IMR-90 (cell line): Measurements from ENCODE around the gene MSI2. TPM values are rescaled to one million over a fixed set of nuclear protein-coding genes. Genes with fewer than 3 reads are reported as not detected.

Experiments used
- ATAC-seq: fragments of 200-7000 bp; cut with Tn5 transposase; 2 replicates; pipeline ENCODE4 v1.9.1; 2020; ENCODE audit warnings: low read depth, mild to moderate bottlenecking, moderate library complexity
- BruUV-seq: library from RNA; stranded (reverse); fragments of 400-500 nt; replicated peaks from 2 replicates; lab custom pipeline; 2021; lab: Mats Ljungman, UMichigan
- CTCF ChIA-PET: fragments of 300-600 bp; formaldehyde crosslinking; extraction: SDS; loops from one replicate; lab custom pipeline; 2021; ENCODE audit warnings: antibody characterized with exemption; lab: Yijun Ruan, JAX
- POLR2A ChIA-PET: fragments of 300-600 bp; sonication (Branson Sonifier 250); formaldehyde crosslinking; loops from one replicate; lab custom pipeline; 2022; ENCODE audit warnings: antibody characterized with exemption; ENCODE audit not compliant: unreplicated experiment; lab: Charles Lee
- DNase-seq: peaks from one replicate; pipeline ENCODE4 v3.0.0; 2013
- H2AFZ ChIP-seq: replicated peaks from 2 replicates; pipeline ENCODE3; 2013; ENCODE audit warnings: low read length, mild to moderate bottlenecking; ENCODE audit not compliant: poor library complexity
- H2AK5ac ChIP-seq: 2 replicates; pipeline ENCODE4 v1.6.1; 2013; ENCODE audit warnings: low read depth, low read length, inconsistent platforms
- H2AK9ac ChIP-seq: replicated peaks from 2 replicates; pipeline ENCODE3; 2013; ENCODE audit warnings: mild to moderate bottlenecking, low read depth, low read length, moderate library complexity; ENCODE audit not compliant: poor library complexity
- H2BK120ac ChIP-seq: 2 replicates; pipeline ENCODE4 v1.6.1; 2013; ENCODE audit warnings: low read depth, low read length, inconsistent platforms
- H2BK15ac ChIP-seq: 3 replicates; pipeline ENCODE4 v1.6.1; 2013; ENCODE audit warnings: low read depth, low read length, inconsistent platforms
- H2BK20ac ChIP-seq: 2 replicates; pipeline ENCODE4 v1.6.1; 2013; ENCODE audit warnings: low read depth, mild to moderate bottlenecking, inconsistent platforms, low read length, moderate library complexity
- H2BK5ac ChIP-seq: 2 replicates; pipeline ENCODE4 v1.6.1; 2013; ENCODE audit warnings: mild to moderate bottlenecking, low read depth, low read length, inconsistent platforms; ENCODE audit not compliant: poor library complexity, severe bottlenecking
- H3K14ac ChIP-seq: replicated peaks from 2 replicates; pipeline ENCODE4 v1.6.1; 2013; ENCODE audit warnings: low read depth, low read length, inconsistent platforms
- H3K18ac ChIP-seq: 2 replicates; pipeline ENCODE4 v1.6.1; 2013; ENCODE audit warnings: low read depth, low read length, control low read depth
- H3K23ac ChIP-seq: 2 replicates; pipeline ENCODE4 v1.6.1; 2013; ENCODE audit warnings: low read depth, low read length, inconsistent platforms
- H3K27ac ChIP-seq: 2 replicates; pipeline ENCODE4 v1.5.1; 2013; ENCODE audit warnings: mild to moderate bottlenecking, control low read depth, low read length; ENCODE audit not compliant: insufficient read depth
- H3K27me3 ChIP-seq: 2 replicates; pipeline ENCODE4 v1.6.1; 2013; ENCODE audit warnings: low read length; ENCODE audit not compliant: control insufficient read depth, insufficient read depth
- H3K36me3 ChIP-seq: 2 replicates; pipeline ENCODE4 v1.6.1; 2013; ENCODE audit warnings: low read length, mixed read lengths; ENCODE audit not compliant: control insufficient read depth, insufficient read depth
- H3K4ac ChIP-seq: 2 replicates; pipeline ENCODE4 v1.6.1; 2013; ENCODE audit warnings: low read depth, low read length, inconsistent platforms
- H3K4me1 ChIP-seq: 2 replicates; pipeline ENCODE4 v1.6.1; 2013; ENCODE audit warnings: low read length, mixed read lengths; ENCODE audit not compliant: control insufficient read depth, insufficient read depth
- H3K4me2 ChIP-seq: 2 replicates; pipeline ENCODE4 v1.6.1; 2013; ENCODE audit warnings: low read depth, mild to moderate bottlenecking, control low read depth, low read length, moderate library complexity
- H3K4me3 ChIP-seq: 2 replicates; pipeline ENCODE4 v1.5.1; 2013; ENCODE audit warnings: low read depth, mild to moderate bottlenecking, control low read depth, low read length, moderate library complexity; ENCODE audit not compliant: insufficient read depth
- H3K56ac ChIP-seq: 2 replicates; pipeline ENCODE4 v1.6.1; 2013; ENCODE audit warnings: low read length, inconsistent platforms; ENCODE audit not compliant: insufficient read depth; ENCODE audit errors: extremely low read depth
- H3K79me1 ChIP-seq, 2 experiments: 2 replicates each; pipeline ENCODE4 v1.6.1; 2013; ENCODE audit warnings: low read length in 2 of 2, inconsistent platforms in 1 of 2, low read depth in 1 of 2
- H3K9ac ChIP-seq: 2 replicates; pipeline ENCODE4 v1.6.1; 2013; ENCODE audit warnings: low read depth, low read length, control low read depth
- H3K9me1 ChIP-seq: 2 replicates; pipeline ENCODE4 v1.6.1; 2013; ENCODE audit warnings: low read length, inconsistent platforms; ENCODE audit not compliant: insufficient read depth
- H3K9me3 ChIP-seq: 2 replicates; pipeline ENCODE4 v1.6.1; 2013; ENCODE audit warnings: low read length; ENCODE audit not compliant: control insufficient read depth, insufficient read depth
- H4K20me1 ChIP-seq: 2 replicates; pipeline ENCODE4 v1.6.1; 2013; ENCODE audit warnings: low read length, inconsistent platforms; ENCODE audit not compliant: insufficient read depth
- H4K5ac ChIP-seq: 2 replicates; pipeline ENCODE4 v1.6.1; 2013; ENCODE audit warnings: mild to moderate bottlenecking, low read depth, low read length, control low read depth
- H4K8ac ChIP-seq, 2 experiments: 2 replicates each; pipeline ENCODE4 v1.6.1; 2013; ENCODE audit warnings: low read depth in 2 of 2, low read length in 2 of 2, control low read depth in 1 of 2, inconsistent platforms in 1 of 2
- H4K91ac ChIP-seq: 2 replicates; pipeline ENCODE4 v1.6.1; 2013; ENCODE audit warnings: low read depth, low read length, inconsistent platforms; ENCODE audit not compliant: insufficient read depth
- CEBPB ChIP-seq: IDR thresholded peaks from 2 replicates; pipeline ENCODE4 v1.6.1; 2012; ENCODE audit warnings: low read depth, low read length, improper control_type of control experiment
- ELK1 ChIP-seq: fragments of 150-350 bp; IDR thresholded peaks from 2 replicates; pipeline ENCODE4 v1.6.1; 2016; ENCODE audit warnings: low read depth, mild to moderate bottlenecking, low read length, moderate library complexity, borderline replicate concordance
- MAFK ChIP-seq: IDR thresholded peaks from 2 replicates; pipeline ENCODE4 v1.6.1; 2012; ENCODE audit warnings: low read depth, low read length, improper control_type of control experiment
- MAZ ChIP-seq: IDR thresholded peaks from 2 replicates; pipeline ENCODE4 v1.6.1; 2012; ENCODE audit warnings: low read depth, mild to moderate bottlenecking, low read length, improper control_type of control experiment, moderate library complexity, borderline replicate concordance
- NFE2L2 ChIP-seq: fragments of 150-350 bp; IDR thresholded peaks from 2 replicates; pipeline ENCODE4 v1.6.1; 2016; ENCODE audit warnings: low read depth, mild to moderate bottlenecking, low read length
- POLR2A ChIP-seq: IDR thresholded peaks from 2 replicates; pipeline ENCODE4 v1.6.1; 2012; ENCODE audit warnings: mild to moderate bottlenecking, low read depth, low read length
- RAD21 ChIP-seq: IDR thresholded peaks from 2 replicates; pipeline ENCODE4 v1.6.1; 2012; ENCODE audit warnings: low read length, improper control_type of control experiment
- RCOR1 ChIP-seq: IDR thresholded peaks from 2 replicates; pipeline ENCODE4 v1.6.1; 2012; ENCODE audit warnings: mild to moderate bottlenecking, low read length, improper control_type of control experiment; ENCODE audit not compliant: insufficient replicate concordance
- SMC3 ChIP-seq: fragments of 150-350 bp; IDR thresholded peaks from 2 replicates; pipeline ENCODE4 v1.6.1; 2016; ENCODE audit warnings: low read depth, mild to moderate bottlenecking, antibody characterized with exemption, low read length, moderate library complexity
- WGBS, 2 experiments: methylation state at CpG; one replicate each; pipeline versions ENCODE4 v1.1.5 to v1.1.7; 2013; ENCODE audit warnings: missing lambda C conversion rate in 2 of 2; ENCODE audit not compliant: insufficient read length in 1 of 2; ENCODE audit errors: extremely low coverage in 2 of 2; 5-methylcytosine and 5-hydroxymethylcytosine counted together
- dilution Hi-C: fragments of 300-500 bp; cut with HindIII; formaldehyde crosslinking; loops from one replicate; pipeline ENCODE4 v1.14.3; 2018; ENCODE audit warnings: low sequenced_read_pairs; ENCODE audit not compliant: unreplicated experiment
- in situ Hi-C: fragments of 300-500 bp; cut with MboI; formaldehyde crosslinking; loops from 3 replicates; pipeline ENCODE4 v1.14.3; 2019; ENCODE audit warnings: low sequenced_read_pairs, inconsistent platforms, mixed read lengths
- intact Hi-C: fragments of 100-400 bp; cut with micrococcal nuclease; formaldehyde crosslinking; loops from 2 replicates; pipeline ENCODE4 v1.10.0; 2022
- polyA plus RNA-seq, 3 experiments: library from polyadenylated mRNA; depleted of rRNA; stranded (reverse); fragments of >200 nt; gene quantifications; 2 replicates each; pipeline ENCODE4 v1.2.3, GENCODE V29; 2012; ENCODE audit warnings: low replicate concordance in 1 of 3
- total RNA-seq: library from RNA; depleted of rRNA; stranded (reverse); fragments of >200 nt; gene quantifications from 2 replicates; pipeline ENCODE4 v1.2.3, GENCODE V29; 2012
- TF ChIP-seq, protein P1 (sequence below): fragments of 150-350 bp; IDR thresholded peaks from 2 replicates; pipeline ENCODE4 v1.6.1; 2017; ENCODE audit warnings: mild to moderate bottlenecking, antibody characterized with exemption, low read length, low read depth

Gene MSI2
- total and polyA plus RNA-seq, 2 of the 4 experiments (the other 2 are of a cell fraction) = 13.0 to 16.0 TPM

GRCh38 chr17:57504208-57504607 is 247.9 kb downstream of the MSI2 start:
- H3K4me2 ChIP-seq = no peak overlapping the region
- H4K8ac ChIP-seq = no peak overlapping the region
- ChIA-PET POLR2A (no interaction called here), CTCF (no interaction called here)
- no peak overlapping the region for H3K23ac ChIP-seq
- BruUV-seq = no TSS peak
- no peak overlapping the region for H4K5ac ChIP-seq
- TF ChIP-seq RCOR1 = no peak
- no peak for TF ChIP-seq MAZ
- TF ChIP-seq ELK1 = no peak
- TF ChIP-seq MAFK = no peak
- TF ChIP-seq SMC3 = no peak
- TF ChIP-seq, protein P1, sequence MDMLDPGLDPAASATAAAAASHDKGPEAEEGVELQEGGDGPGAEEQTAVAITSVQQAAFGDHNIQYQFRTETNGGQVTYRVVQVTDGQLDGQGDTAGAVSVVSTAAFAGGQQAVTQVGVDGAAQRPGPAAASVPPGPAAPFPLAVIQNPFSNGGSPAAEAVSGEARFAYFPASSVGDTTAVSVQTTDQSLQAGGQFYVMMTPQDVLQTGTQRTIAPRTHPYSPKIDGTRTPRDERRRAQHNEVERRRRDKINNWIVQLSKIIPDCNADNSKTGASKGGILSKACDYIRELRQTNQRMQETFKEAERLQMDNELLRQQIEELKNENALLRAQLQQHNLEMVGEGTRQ = no peak
- no peak for TF ChIP-seq POLR2A
- no peak for TF ChIP-seq CEBPB
- no peak for TF ChIP-seq NFE2L2
- no peak for TF ChIP-seq RAD21
- no peak overlapping the region for H2BK20ac ChIP-seq
- intact Hi-C loops (no loop called here), in situ Hi-C loops (no loop called here), dilution Hi-C loops (no loop called here)
- no peak overlapping the region for H3K56ac ChIP-seq
- peaks cover 3% of the 10 kb centered on the region in 2 experiments; a peak in 2 of 4 replicates for H3K79me1 ChIP-seq
- WGBS, 2 experiments = 95% methylated on average over 5 of the region's 8 CpGs; no CpG with 5 or more reads in 1 of the 2 experiments
- H3K14ac ChIP-seq = no peak overlapping the region
- H4K20me1 ChIP-seq = no peaks in the 10 kb centered on the region; the same call in 1 of the 2 replicates
- no peak overlapping the region for H2BK5ac ChIP-seq
- H3K9me3 ChIP-seq = no peaks in the 10 kb centered on the region
- H2AFZ ChIP-seq = no peak overlapping the region
- no peak overlapping the region for H2AK5ac ChIP-seq
- no peaks in the 10 kb centered on the region for H3K36me3 ChIP-seq
- H3K4ac ChIP-seq = no peak overlapping the region
- H4K91ac ChIP-seq = no peak overlapping the region
- no peak overlapping the region for H2BK120ac ChIP-seq
- peaks cover 6% of the 10 kb centered on the region; the same call in 1 of the 2 replicates for H3K9me1 ChIP-seq
- DNase-seq (no peak), ATAC-seq (no peak)
- H2BK15ac ChIP-seq = no peak overlapping the region
- H3K27me3 ChIP-seq = no peaks in the 10 kb centered on the region
- no peak overlapping the region for H3K18ac ChIP-seq
- H3K9ac ChIP-seq = no peak overlapping the region
- no peak overlapping the region for H2AK9ac ChIP-seq
- H3K4me1 ChIP-seq = peaks cover 2% of the 10 kb centered on the region; the same call in 1 of the 2 replicates
- H3K4me3 ChIP-seq = no peak overlapping the region
- H3K27ac ChIP-seq = no peak overlapping the region
